Measurements from ENCODE around the gene ATP5PD. TPM values are rescaled to one million over a fixed set of nuclear protein-coding genes. Genes with fewer than 3 reads are reported as not detected.

Gene ATP5PD
- total and polyA plus RNA-seq, 2 of the 13 experiments (the other 11 are each of a cell fraction or from before 2014, with no cell fraction given), result 158 to 428 TPM

DNA sequence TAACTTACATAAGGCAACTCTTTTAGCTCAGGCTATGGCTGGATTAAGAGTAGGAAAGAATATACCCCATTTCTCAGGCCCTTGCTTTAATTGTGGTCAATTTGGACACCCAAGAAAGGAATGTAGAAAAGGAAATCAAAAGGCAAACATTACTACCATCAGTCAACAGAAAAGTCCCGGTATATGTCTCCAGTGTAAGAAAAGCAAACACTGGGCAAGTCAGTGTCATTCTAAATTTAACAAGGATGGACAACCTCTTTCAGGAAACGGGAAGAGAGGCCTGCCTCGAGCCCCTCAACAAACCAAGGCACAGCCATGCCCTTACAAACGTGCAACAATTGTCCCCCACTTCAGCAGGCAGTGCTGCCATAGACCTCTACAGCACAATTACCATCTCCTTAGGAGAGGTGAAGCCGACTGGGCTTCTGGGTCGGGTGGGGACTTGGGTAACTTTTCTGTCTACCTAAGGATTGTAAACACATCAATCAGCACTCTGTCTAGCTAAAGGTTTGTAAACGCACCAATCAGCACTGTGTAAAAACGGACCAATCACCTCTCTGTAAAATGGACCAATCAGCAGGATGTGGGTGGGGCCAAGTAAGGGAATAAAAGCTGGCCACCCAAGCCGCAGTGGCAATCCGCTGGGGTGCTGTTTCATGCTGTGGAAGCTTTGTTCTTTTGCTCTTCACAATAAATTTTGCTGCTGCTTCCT is 21.9 kb downstream of the ATP5PD start (continued):
- TF ChIP-seq MAFK (conservative IDR thresholded peaks at IDR 0.05 in 1 of 2, IDR thresholded peaks at IDR 0.05 in 1 of 2; ENCODE audit: low read length in 2 of 2) (peak in 1 of 2 experiments; percentile 27; a peak in 1 of 4 replicates), CEBPG (CRISPR knock-in tag; IDR thresholded peaks at IDR 0.05) (no peak), MBD4 (IDR thresholded peaks at IDR 0.05; ENCODE audit: borderline replicate concordance, low read length) (no peak), GATAD2A (CRISPR knock-in tag; IDR thresholded peaks at IDR 0.05) (peak; percentile 35; the same call in 1 of the 2 replicates), TSC22D2 (CRISPR knock-in tag; IDR thresholded peaks at IDR 0.05; ENCODE audit: borderline replicate concordance) (no peak), TCF7 (IDR thresholded peaks at IDR 0.05; ENCODE audit: low read depth) (no peak), FOXA1 (IDR thresholded peaks at IDR 0.05) (no peak), FOXA1 (CRISPR knock-in tag; IDR thresholded peaks at IDR 0.05) (peak; percentile 31; the same call in 1 of the 2 replicates), YEATS4 (CRISPR knock-in tag; IDR thresholded peaks at IDR 0.05; ENCODE audit: borderline replicate concordance) (no peak), PRDM10 (CRISPR knock-in tag; IDR thresholded peaks at IDR 0.05; ENCODE audit: low read depth) (no peak; the same call in 1 of the 2 replicates), ZSCAN12 (CRISPR knock-in tag; IDR thresholded peaks at IDR 0.05) (no peak), ZNF142 (CRISPR knock-in tag; IDR thresholded peaks at IDR 0.05) (no peak), TERF1 (CRISPR knock-in tag; IDR thresholded peaks at IDR 0.05) (no peak), ZNF747 (CRISPR knock-in tag; IDR thresholded peaks at IDR 0.05; ENCODE audit: borderline replicate concordance) (no peak), PTBP1 (IDR thresholded peaks at IDR 0.05; ENCODE audit: low read depth, low read length, poor library complexity, severe bottlenecking) (no peak)
- TF ChIP-seq, protein P1, sequence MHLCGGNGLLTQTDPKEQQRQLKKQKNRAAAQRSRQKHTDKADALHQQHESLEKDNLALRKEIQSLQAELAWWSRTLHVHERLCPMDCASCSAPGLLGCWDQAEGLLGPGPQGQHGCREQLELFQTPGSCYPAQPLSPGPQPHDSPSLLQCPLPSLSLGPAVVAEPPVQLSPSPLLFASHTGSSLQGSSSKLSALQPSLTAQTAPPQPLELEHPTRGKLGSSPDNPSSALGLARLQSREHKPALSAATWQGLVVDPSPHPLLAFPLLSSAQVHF (CRISPR knock-in tag; IDR thresholded peaks at IDR 0.05), result peak; percentile 15; the same call in 1 of the 2 replicates
- TF ChIP-seq, protein P2, sequence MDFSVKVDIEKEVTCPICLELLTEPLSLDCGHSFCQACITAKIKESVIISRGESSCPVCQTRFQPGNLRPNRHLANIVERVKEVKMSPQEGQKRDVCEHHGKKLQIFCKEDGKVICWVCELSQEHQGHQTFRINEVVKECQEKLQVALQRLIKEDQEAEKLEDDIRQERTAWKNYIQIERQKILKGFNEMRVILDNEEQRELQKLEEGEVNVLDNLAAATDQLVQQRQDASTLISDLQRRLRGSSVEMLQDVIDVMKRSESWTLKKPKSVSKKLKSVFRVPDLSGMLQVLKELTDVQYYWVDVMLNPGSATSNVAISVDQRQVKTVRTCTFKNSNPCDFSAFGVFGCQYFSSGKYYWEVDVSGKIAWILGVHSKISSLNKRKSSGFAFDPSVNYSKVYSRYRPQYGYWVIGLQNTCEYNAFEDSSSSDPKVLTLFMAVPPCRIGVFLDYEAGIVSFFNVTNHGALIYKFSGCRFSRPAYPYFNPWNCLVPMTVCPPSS (IDR thresholded peaks at IDR 0.05), result no peak
